Gastrocnemius medialis (tissue), 4 donors: Measurements from ENCODE around the gene OR2T27. TPM values are rescaled to one million over a fixed set of nuclear protein-coding genes. Genes with fewer than 3 reads are reported as not detected.

Source experiments
- ATAC-seq, 2 donors: fragments of 150-250 bp; one replicate each; pipeline ENCODE4 v1.9.1; 2016
- DNase-seq, 2 donors: peaks; one replicate each; pipeline ENCODE4 v3.0.0-alpha.2; 2019
- H3K27ac ChIP-seq, 4 donors: fragments of 200-600 bp; sonication (generic); 1 replicate in 1 of 4; 2 replicates in 3 of 4; pipeline ENCODE4 v1.5.1; 2016 to 2018; ENCODE audit warnings: mild to moderate bottlenecking in 2 of 4, moderate library complexity in 1 of 4
- H3K27me3 ChIP-seq, 3 donors: fragments of 200-600 bp; sonication (generic) in 2 of 3; 1 replicate in 1 of 3; 2 replicates in 2 of 3; pipeline versions ENCODE4 v1.5.1 to v1.6.0; 2016 to 2019; ENCODE audit warnings: mild to moderate bottlenecking in 1 of 3, moderate library complexity in 1 of 3
- H3K36me3 ChIP-seq, 2 donors: fragments of 200-600 bp; sonication (generic) in 1 of 2; one replicate each; pipeline ENCODE4 v1.5.1; 2017 to 2018
- H3K4me1 ChIP-seq, 2 donors: fragments of 200-600 bp; sonication (generic) in 1 of 2; one replicate each; pipeline ENCODE4 v1.5.1; 2016 to 2017; ENCODE audit warnings: mild to moderate bottlenecking in 2 of 2
- H3K4me3 ChIP-seq, 4 donors: fragments of 200-600 bp; sonication (generic) in 3 of 4; 1 replicate in 1 of 4; 2 replicates in 3 of 4; pipeline ENCODE4 v1.5.1; 2016 to 2019; ENCODE audit warnings: mild to moderate bottlenecking in 2 of 4
- H3K9me3 ChIP-seq, 3 donors: fragments of 200-600 bp; sonication (generic) in 2 of 3; 1 replicate in 1 of 3; 2 replicates in 2 of 3; pipeline ENCODE4 v1.5.1; 2016 to 2019
- CTCF ChIP-seq, 5 experiments: fragments of 450-650 bp in 3 of 5; fragments of 200-600 bp in 2 of 5; sonication (generic) in 2 of 5; IDR thresholded peaks in 4 of 5; conservative IDR thresholded peaks in 1 of 5; 1 replicate in 4 of 5; 2 replicates in 1 of 5; pipeline ENCODE4 v1.5.1; 2016 to 2019; ENCODE audit warnings: antibody characterized with exemption in 5 of 5, mild to moderate bottlenecking in 3 of 5, moderate library complexity in 3 of 5
- POLR2A ChIP-seq, 2 donors: fragments of 450-650 bp; IDR thresholded peaks; one replicate each; pipeline ENCODE4 v1.6.1; 2017; ENCODE audit warnings: antibody characterized with exemption in 2 of 2, mild to moderate bottlenecking in 2 of 2, moderate library complexity in 2 of 2
- in situ Hi-C, 4 donors: fragments of 200-750 bp; cut with MboI; loops; one replicate each; pipeline versions ENCODE4 v1.15.0 to v1.8.0; 2017; ENCODE audit warnings: low sequenced_read_pairs in 4 of 4
- intact Hi-C: fragments of 100-400 bp; cut with DNase I; formaldehyde crosslinking; loops from one replicate; pipeline ENCODE4 v1.15.1; 2023; ENCODE audit warnings: low total_unique reads
- total RNA-seq, 4 donors: library from RNA; depleted of rRNA; stranded (reverse); fragments of >200 nt; gene quantifications; one replicate each; pipeline versions ENCODE4 v1.1.0 to v1.2.3, GENCODE V29; 2016

The OR2T27 gene
- total RNA-seq, 4 donors from 2014 or later: not detected

DNA sequence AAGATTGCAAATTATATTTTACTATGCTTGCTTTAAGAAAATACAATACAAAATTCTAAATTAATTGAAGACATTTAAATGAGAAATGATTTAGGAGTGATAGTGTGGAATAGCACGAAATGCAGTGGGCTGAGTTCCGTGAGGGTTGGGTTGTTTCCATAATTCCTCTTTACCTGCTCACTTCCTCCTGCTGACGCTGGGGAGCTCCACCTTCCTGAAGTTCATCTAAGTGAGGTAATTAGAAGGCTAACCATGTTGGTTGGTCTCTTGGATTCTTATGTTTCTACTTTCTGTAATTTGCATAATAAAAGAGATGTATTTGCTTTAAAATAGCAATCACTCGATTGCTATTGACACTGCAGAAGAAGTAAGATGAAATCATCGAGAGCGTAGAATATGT is 42.6 kb upstream of the OR2T27 start:
- TF ChIP-seq POLR2A (IDR thresholded peaks at IDR 0.05): no peak
- no peak for TF ChIP-seq CTCF (IDR thresholded peaks at IDR 0.05 in 4 of 5, conservative IDR thresholded peaks at IDR 0.05 in 1 of 5)
- in situ Hi-C loops: no loop called here
- ATAC-seq (no peak), DNase-seq (no peak)
- H3K9me3 ChIP-seq: no peaks in the 10 kb centered on the region
- no peaks in the 10 kb centered on the region for H3K36me3 ChIP-seq
- no peaks in the 10 kb centered on the region for H3K27me3 ChIP-seq
- intact Hi-C loops: no loop called here
- H3K4me3 ChIP-seq: no peak overlapping the region
- no peak overlapping the region for H3K27ac ChIP-seq
- no peaks in the 10 kb centered on the region for H3K4me1 ChIP-seq

- no peak for TF ChIP-seq CTCF (IDR thresholded peaks at IDR 0.05 in 4 of 5, conservative IDR thresholded peaks at IDR 0.05 in 1 of 5)
- no peak for TF ChIP-seq POLR2A (IDR thresholded peaks at IDR 0.05)
- Histone ChIP-seq H3K36me3 (no peaks in the 10 kb centered on the region), H3K4me1 (no peaks in the 10 kb centered on the region), H3K4me3 (no peak overlapping the region), H3K9me3 (no peaks in the 10 kb centered on the region), H3K27me3 (no peaks in the 10 kb centered on the region), H3K27ac (no peak overlapping the region)
- DNase-seq (no peak), ATAC-seq (no peak)
- intact Hi-C loops (no loop called here), in situ Hi-C loops (no loop called here)
Observed at GRCh38 chr1:248696774-248697173, 41.4 kb upstream of the OR2T27 start.

DNA sequence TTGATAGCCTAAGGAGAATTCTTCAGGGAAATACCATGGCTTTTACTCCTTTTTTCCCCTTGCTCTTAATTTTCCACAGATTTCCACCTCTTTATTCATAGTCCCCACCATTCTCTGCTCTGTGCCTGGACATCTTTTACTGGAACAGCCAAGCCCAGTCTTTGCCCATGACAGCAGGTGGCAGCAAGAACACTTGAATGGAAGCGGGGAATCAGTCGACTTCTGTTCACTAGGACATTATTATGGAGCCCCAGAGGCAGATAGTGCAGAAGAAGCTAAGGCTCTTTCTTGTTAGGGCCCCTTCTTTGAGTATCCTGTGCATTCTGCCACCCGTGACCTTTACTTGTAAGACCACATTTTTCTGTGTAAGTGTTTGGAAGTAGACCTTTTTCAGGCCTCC is 40.9 kb upstream of the OR2T27 start:
- intact Hi-C loops (no loop called here), in situ Hi-C loops (no loop called here)
- no peaks in the 10 kb centered on the region for H3K27me3 ChIP-seq
- no peak overlapping the region for H3K4me3 ChIP-seq
- no peaks in the 10 kb centered on the region for H3K36me3 ChIP-seq
- H3K9me3 ChIP-seq: no peaks in the 10 kb centered on the region
- TF ChIP-seq POLR2A (IDR thresholded peaks at IDR 0.05): no peak
- TF ChIP-seq CTCF (IDR thresholded peaks at IDR 0.05 in 4 of 5, conservative IDR thresholded peaks at IDR 0.05 in 1 of 5): no peak
- H3K27ac ChIP-seq: no peak overlapping the region
- H3K4me1 ChIP-seq: no peaks in the 10 kb centered on the region
- DNase-seq: no peak
- ATAC-seq: peak in 1 of 2 donors; percentile 51

GRCh38 chr1:248695451-248696132 is 40.3 kb upstream of the OR2T27 start:
- no peak for TF ChIP-seq POLR2A (IDR thresholded peaks at IDR 0.05)
- TF ChIP-seq CTCF (IDR thresholded peaks at IDR 0.05 in 4 of 5, conservative IDR thresholded peaks at IDR 0.05 in 1 of 5): no peak
- intact Hi-C loops: no loop called here
- H3K4me1 ChIP-seq: no peaks in the 10 kb centered on the region
- no peaks in the 10 kb centered on the region for H3K36me3 ChIP-seq
- no peaks in the 10 kb centered on the region for H3K9me3 ChIP-seq
- DNase-seq (no peak), ATAC-seq (no peak)
- in situ Hi-C loops: no loop called here
- H3K4me3 ChIP-seq: no peak overlapping the region
- H3K27me3 ChIP-seq: no peaks in the 10 kb centered on the region
- no peak overlapping the region for H3K27ac ChIP-seq
